MM.1S (cell line): ENCODE measurements around the gene CILP2.

Experiments used
- DNase-seq: peaks from one replicate; pipeline ENCODE4 v3.0.0-alpha.2; 2015
- H2AFZ ChIP-seq: fragments of 300-600 bp; sonication (generic); 2 replicates; pipeline ENCODE4 v1.6.0; 2016; ENCODE audit warnings: antibody characterized with exemption, low read length
- H3F3A ChIP-seq: fragments of 300-600 bp; sonication (generic); 2 replicates; pipeline ENCODE4 v1.6.1; 2016; ENCODE audit warnings: mild to moderate bottlenecking, antibody characterized with exemption, low read length, moderate library complexity, mixed read lengths; ENCODE audit not compliant: insufficient read depth
- H3K27ac ChIP-seq: fragments of 300-600 bp; sonication (generic); 2 replicates; pipeline ENCODE4 v1.5.1; 2016; ENCODE audit warnings: mild to moderate bottlenecking, low read length
- H3K27me3 ChIP-seq: fragments of 300-600 bp; sonication (generic); replicated peaks from 2 replicates; pipeline ENCODE4 v1.6.0; 2016; ENCODE audit warnings: low read length; ENCODE audit not compliant: insufficient read depth
- H3K36me3 ChIP-seq: fragments of 300-600 bp; sonication (generic); replicated peaks from 2 replicates; pipeline ENCODE4 v1.6.1; 2016; ENCODE audit warnings: mild to moderate bottlenecking, low read length, mixed read lengths; ENCODE audit not compliant: insufficient read depth
- H3K4me1 ChIP-seq: fragments of 300-600 bp; sonication (generic); 2 replicates; pipeline ENCODE4 v1.6.1; 2016; ENCODE audit warnings: low read length, mixed read lengths
- H3K4me2 ChIP-seq: fragments of 300-600 bp; sonication (generic); 2 replicates; pipeline ENCODE4 v1.6.0; 2016; ENCODE audit warnings: low read depth, low read length
- H3K4me3 ChIP-seq: fragments of 300-600 bp; sonication (generic); 2 replicates; pipeline ENCODE4 v1.5.1; 2016; ENCODE audit warnings: low read length, mixed read lengths
- H3K79me2 ChIP-seq: fragments of 300-600 bp; sonication (generic); 2 replicates; pipeline ENCODE4 v1.6.1; 2016; ENCODE audit warnings: mixed run types, low read length, mixed read lengths
- H3K9ac ChIP-seq: fragments of 300-600 bp; sonication (generic); 2 replicates; pipeline ENCODE4 v1.6.1; 2016; ENCODE audit warnings: low read length, mixed read lengths
- H3K9me2 ChIP-seq: fragments of 300-600 bp; sonication (generic); replicated peaks from 2 replicates; pipeline ENCODE4 v1.6.1; 2016; ENCODE audit warnings: mild to moderate bottlenecking, low read length, mixed read lengths; ENCODE audit not compliant: insufficient read depth
- H3K9me3 ChIP-seq: fragments of 300-600 bp; sonication (generic); replicated peaks from 2 replicates; pipeline ENCODE4 v1.6.1; 2016; ENCODE audit warnings: mild to moderate bottlenecking, low read length, mixed read lengths; ENCODE audit not compliant: insufficient read depth
- H4K20me1 ChIP-seq: fragments of 300-600 bp; sonication (generic); 2 replicates; pipeline ENCODE4 v1.6.1; 2016; ENCODE audit warnings: mild to moderate bottlenecking, low read length, moderate library complexity, mixed read lengths; ENCODE audit not compliant: insufficient read depth
- CTCF ChIP-seq: fragments of 300-600 bp; sonication (generic); IDR thresholded peaks from 2 replicates; pipeline ENCODE4 v1.5.1; 2016; ENCODE audit warnings: antibody characterized with exemption, low read length, mixed read lengths
- EZH2 ChIP-seq: fragments of 300-600 bp; sonication (generic); optimal IDR thresholded peaks from 2 replicates; pipeline ENCODE3; 2017; ENCODE audit warnings: low read depth, mild to moderate bottlenecking, antibody characterized with exemption, low read length, mixed read lengths
- EZH2phosphoT487 ChIP-seq: fragments of 300-600 bp; sonication (generic); IDR thresholded peaks from 2 replicates; pipeline ENCODE4 v1.6.1; 2018; ENCODE audit warnings: antibody characterized with exemption, low read length

CILP2 gene

DNA sequence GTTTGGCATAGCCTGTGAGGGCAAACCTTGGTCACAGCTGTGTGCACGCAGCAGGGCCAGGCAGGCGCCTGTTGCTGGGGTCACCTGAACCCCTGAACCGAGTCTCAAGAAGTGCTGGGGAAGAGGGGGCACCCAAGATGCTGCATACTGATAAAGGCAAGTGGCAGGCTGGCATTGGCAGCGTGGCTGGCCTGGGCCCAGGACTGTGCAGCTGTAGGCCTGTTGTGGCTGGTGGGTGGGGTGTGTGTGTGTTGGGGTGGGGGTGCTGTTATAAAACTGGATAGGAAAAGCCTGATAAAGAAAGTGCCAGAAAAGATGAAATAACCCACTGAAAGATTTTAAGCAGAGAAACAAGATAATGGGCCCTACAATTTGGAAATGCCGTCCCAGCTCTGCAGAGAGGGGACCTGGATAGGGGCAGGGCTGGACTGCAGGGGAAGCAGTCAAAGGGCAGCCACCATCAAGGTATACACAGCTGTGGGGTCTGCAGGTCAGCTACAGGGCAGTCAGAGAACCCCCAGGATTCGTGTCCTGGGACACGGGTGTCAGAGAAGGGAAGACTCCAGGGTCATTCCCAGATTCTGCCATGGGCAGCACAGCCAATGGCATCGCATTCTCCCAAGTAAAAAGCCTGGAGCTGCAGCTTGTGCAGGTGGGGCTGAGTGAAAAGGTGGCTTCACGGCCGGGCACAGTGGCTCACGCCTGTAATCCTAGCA is 33.2 kb downstream of the CILP2 start:
- no peak overlapping the region for H3K27ac ChIP-seq
- no peaks in the 10 kb centered on the region for H3K4me1 ChIP-seq
- no peaks in the 10 kb centered on the region for H4K20me1 ChIP-seq
- H3F3A ChIP-seq, result no peaks in the 10 kb centered on the region
- no peaks in the 10 kb centered on the region for H3K36me3 ChIP-seq
- no peaks in the 10 kb centered on the region for H3K9me3 ChIP-seq
- H3K9ac ChIP-seq, result no peak overlapping the region
- no peaks in the 10 kb centered on the region for H3K79me2 ChIP-seq
- no peaks in the 10 kb centered on the region; the same call in 1 of the 2 replicates for H3K27me3 ChIP-seq
- TF ChIP-seq EZH2phosphoT487, result no peak
- no peak for TF ChIP-seq EZH2
- TF ChIP-seq CTCF, result no peak
- H2AFZ ChIP-seq, result no peak overlapping the region
- H3K4me3 ChIP-seq, result no peak overlapping the region
- H3K4me2 ChIP-seq, result no peak overlapping the region
- H3K9me2 ChIP-seq, result no peaks in the 10 kb centered on the region
- no peak for DNase-seq

- Histone ChIP-seq H2AFZ (no peak overlapping the region), H3K79me2 (no peaks in the 10 kb centered on the region), H3K4me2 (no peak overlapping the region), H3K9ac (no peak overlapping the region), H3K36me3 (no peaks in the 10 kb centered on the region), H3K27ac (no peak overlapping the region), H3F3A (no peaks in the 10 kb centered on the region), H4K20me1 (no peaks in the 10 kb centered on the region), H3K27me3 (peaks cover 6% of the 10 kb centered on the region), H3K4me1 (no peaks in the 10 kb centered on the region), H3K4me3 (no peak overlapping the region), H3K9me2 (no peaks in the 10 kb centered on the region), H3K9me3 (no peaks in the 10 kb centered on the region)
- no peak for DNase-seq
- TF ChIP-seq EZH2phosphoT487, result no peak
- no peak for TF ChIP-seq CTCF
- TF ChIP-seq EZH2, result no peak
Observed at GRCh38 chr19:19575411-19575810, 37.3 kb downstream of the CILP2 start.

DNA sequence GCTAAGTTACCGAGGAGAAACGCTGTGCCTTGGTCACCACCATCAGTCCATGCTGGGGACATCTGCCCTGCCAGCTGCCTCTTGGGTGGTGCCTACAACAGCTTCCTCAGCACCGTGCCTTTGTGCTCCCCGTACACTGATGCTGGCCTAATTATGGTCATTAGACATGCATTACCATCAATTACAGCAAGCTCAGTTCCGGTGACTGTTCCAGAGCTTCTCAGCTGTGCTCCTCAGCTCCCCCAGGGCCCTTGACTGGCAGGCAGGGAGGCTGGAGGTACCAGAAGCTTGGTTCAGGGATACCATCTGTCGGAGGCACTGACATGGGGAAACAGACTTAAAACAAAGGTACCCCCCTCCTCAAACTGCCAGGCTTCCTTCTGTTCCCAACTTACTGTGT is 40.2 kb downstream of the CILP2 start:
- H3K4me2 ChIP-seq, result no peak overlapping the region
- H3K4me1 ChIP-seq, result no peaks in the 10 kb centered on the region
- H2AFZ ChIP-seq, result no peak overlapping the region
- H3K27ac ChIP-seq, result no peak overlapping the region
- H3K27me3 ChIP-seq, result peaks cover 6% of the 10 kb centered on the region
- no peaks in the 10 kb centered on the region for H4K20me1 ChIP-seq
- TF ChIP-seq EZH2phosphoT487, result no peak
- no peak for TF ChIP-seq CTCF
- TF ChIP-seq EZH2, result no peak
- H3K9me3 ChIP-seq, result no peaks in the 10 kb centered on the region
- no peaks in the 10 kb centered on the region for H3K9me2 ChIP-seq
- DNase-seq, result no peak
- no peaks in the 10 kb centered on the region for H3F3A ChIP-seq
- H3K36me3 ChIP-seq, result no peaks in the 10 kb centered on the region
- H3K4me3 ChIP-seq, result no peak overlapping the region
- no peaks in the 10 kb centered on the region for H3K79me2 ChIP-seq
- H3K9ac ChIP-seq, result no peak overlapping the region
